ENCODE results near the gene PCDHGB3. TPM values are rescaled to one million over a fixed set of nuclear protein-coding genes. Genes with fewer than 3 reads are reported as not detected.
"Not testable (repeated sequence)": the region's sequence is repeated elsewhere in the genome, so short reads cannot be mapped to it uniquely, and the experiment has no call there.

Gene PCDHGB3
- total RNA-seq, result under 1 TPM; 0.71 to 0.81 TPM

DNA sequence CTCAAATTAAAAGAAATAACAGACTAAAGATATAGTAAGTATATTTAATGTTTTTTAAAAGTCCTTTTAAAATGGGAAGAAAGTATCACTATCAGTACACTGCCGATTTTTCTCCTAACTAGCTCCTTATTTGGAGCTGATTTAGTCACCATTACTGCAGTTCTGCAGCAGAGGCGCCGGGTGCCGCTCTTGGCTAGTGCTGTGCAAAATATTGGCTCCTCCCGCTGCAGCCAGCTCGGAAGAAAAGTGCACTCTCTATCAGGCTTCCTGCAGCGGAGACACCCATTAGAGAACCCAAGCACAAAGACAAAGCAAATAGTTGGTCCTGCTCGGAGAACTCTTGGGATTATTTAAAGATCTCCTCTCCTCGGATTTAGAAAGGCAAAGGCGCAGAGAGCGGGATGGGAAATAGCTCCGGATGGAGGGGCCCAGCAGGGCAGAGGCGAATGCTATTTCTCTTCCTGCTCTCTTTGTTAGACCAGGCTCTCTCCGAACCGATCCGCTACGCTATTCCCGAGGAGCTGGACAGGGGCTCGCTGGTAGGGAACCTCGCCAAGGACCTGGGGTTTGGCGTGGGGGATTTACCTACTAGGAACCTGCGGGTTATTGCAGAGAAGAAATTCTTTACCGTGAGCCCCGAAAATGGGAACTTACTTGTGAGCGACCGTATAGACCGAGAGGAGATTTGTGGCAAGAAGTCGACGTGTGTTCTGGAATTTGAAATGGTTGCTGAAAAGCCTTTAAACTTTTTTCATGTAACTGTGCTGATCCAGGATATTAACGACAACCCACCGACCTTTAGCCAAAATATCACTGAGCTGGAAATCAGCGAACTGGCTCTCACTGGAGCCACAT lies at the start of gene PCDHGB3:
Gene PCDHGB3 (plus strand): TSS at position 249 of the 855 bp plus-strand sequence. CDS start 153 bp downstream, at position 402.
- Mint-ChIP-seq H3K4me1 (ENCODE audit: low read depth in 2 of 2) (peaks cover 4 to 8% of the 10 kb centered on the region in 2 donors), H3K9me3 (peaks cover 6% of the 10 kb centered on the region), H3K4me3 (peak within 1 kb of the TSS; percentile 80), H3K27ac (no peak within 1 kb of the TSS), H3K36me3 (peaks cover 18% of the 10 kb centered on the region), H3K27me3 (peaks cover 47 to 63% of the 10 kb centered on the region in 2 donors)
- peak in 1 of 2 donors; percentile 44 for ATAC-seq
- DNase-seq (ENCODE audit: low spot score), result no peak

DNA sequence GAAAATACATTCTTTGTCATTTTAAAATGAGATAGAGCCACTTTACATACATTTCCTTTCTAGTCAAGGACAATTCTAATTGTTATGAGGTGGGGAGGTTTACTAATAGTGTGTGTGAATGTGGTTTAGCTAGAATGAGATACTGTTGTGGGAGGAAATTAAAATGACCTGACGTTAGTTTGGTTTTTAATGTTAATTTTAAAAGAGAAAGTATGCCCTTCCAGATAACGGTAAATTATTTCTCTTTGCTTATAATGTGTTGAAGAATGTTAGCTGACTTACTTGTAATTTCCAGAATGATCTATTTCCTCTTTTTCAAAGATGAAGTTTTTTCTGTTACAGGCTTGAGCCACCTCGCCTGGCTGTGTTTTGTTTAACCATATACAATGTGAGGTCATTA lies 47.8 kb upstream of the PCDHGB3 start:
- Mint-ChIP-seq H3K27ac (peak overlapping the region; percentile 99 to 100), H3K4me3 (peak overlapping the region; percentile 38), H3K27me3 (peaks cover 8 to 21% of the 10 kb centered on the region in 2 donors), H3K4me1 (ENCODE audit: low read depth in 2 of 2) (peaks cover 37 to 40% of the 10 kb centered on the region in 2 donors), H3K9me3 (peaks cover 19% of the 10 kb centered on the region), H3K36me3 (peaks cover 46% of the 10 kb centered on the region)
- DNase-seq (ENCODE audit: low spot score) (no peak), ATAC-seq (no peak)

DNA sequence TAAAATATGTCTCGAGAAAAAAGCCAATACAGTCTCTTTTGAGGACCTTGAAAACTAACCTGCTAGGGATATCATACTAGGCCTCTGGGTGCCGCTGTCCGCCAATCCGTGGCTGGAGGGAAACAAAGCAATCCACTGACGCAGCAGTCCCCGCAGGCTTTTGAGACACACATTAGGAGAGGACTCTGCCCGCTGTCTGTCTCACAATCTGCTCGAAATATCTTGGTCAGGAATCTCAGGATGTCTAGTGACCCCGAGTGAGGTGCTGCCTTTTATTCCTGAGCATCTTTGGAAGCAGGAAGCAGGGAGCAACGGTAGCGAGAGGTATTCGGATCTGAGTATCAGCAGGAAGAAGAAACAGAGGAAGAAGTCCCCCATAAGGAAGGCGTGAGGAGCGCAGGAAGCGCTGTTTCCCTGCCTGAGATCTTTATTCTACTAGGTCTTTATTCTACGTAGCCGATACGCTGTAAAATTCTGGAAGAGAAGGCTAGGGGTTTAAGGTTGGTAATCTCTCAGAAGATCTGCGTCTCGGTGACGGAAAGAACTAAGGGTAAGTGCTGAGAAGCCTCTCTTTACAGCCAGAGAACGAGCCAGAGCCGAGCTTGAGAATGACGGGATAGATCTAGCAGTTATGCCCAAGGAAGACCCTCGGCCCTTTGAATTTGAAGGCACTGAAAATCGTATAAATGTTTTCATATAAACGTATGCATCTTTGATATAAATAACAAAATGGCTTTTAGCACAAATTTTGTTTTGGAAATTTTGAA lies 43.8 kb upstream of the PCDHGB3 start:
- peak; percentile 67 for DNase-seq (ENCODE audit: low spot score)
- peak; percentile 74 to 84 for ATAC-seq
- Mint-ChIP-seq H3K27ac (peak overlapping the region in 1 of 2 donors; percentile 84), H3K27me3 (peaks cover 18 to 41% of the 10 kb centered on the region in 2 donors), H3K4me1 (ENCODE audit: low read depth in 2 of 2) (peaks cover 7 to 9% of the 10 kb centered on the region in 2 donors), H3K36me3 (peaks cover 14% of the 10 kb centered on the region), H3K9me3 (peaks cover 4% of the 10 kb centered on the region), H3K4me3 (peak overlapping the region; percentile 83)

DNA sequence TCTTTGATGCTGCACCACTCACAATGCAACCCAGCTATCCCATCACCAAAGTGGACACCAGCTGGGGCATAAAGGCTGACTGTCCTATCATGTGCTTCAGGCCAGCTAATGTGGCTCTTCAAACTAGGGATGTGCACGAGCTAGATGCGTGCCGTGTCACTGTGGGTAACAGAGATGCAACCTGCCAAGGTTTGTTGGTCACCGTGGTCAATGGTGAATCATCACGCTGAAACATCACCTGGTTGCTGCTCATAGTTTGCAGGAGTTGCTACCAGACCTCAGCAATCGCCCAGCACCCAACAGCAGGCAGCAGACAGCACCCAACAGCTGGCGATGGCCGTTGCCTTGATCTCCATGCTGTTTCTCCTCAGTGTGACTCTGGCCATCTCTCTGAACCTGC lies 41.8 kb upstream of the PCDHGB3 start:
- Mint-ChIP-seq H3K27ac (no peak overlapping the region), H3K27me3 (peaks cover 31 to 55% of the 10 kb centered on the region in 2 donors), H3K4me1 (ENCODE audit: low read depth in 2 of 2) (peaks cover 4% of the 10 kb centered on the region in 2 donors), H3K9me3 (peaks cover 3% of the 10 kb centered on the region), H3K36me3 (peaks cover 11% of the 10 kb centered on the region), H3K4me3 (no peak overlapping the region)
- no peak for DNase-seq (ENCODE audit: low spot score)
- ATAC-seq, result peak in 1 of 2 donors; percentile 27

DNA sequence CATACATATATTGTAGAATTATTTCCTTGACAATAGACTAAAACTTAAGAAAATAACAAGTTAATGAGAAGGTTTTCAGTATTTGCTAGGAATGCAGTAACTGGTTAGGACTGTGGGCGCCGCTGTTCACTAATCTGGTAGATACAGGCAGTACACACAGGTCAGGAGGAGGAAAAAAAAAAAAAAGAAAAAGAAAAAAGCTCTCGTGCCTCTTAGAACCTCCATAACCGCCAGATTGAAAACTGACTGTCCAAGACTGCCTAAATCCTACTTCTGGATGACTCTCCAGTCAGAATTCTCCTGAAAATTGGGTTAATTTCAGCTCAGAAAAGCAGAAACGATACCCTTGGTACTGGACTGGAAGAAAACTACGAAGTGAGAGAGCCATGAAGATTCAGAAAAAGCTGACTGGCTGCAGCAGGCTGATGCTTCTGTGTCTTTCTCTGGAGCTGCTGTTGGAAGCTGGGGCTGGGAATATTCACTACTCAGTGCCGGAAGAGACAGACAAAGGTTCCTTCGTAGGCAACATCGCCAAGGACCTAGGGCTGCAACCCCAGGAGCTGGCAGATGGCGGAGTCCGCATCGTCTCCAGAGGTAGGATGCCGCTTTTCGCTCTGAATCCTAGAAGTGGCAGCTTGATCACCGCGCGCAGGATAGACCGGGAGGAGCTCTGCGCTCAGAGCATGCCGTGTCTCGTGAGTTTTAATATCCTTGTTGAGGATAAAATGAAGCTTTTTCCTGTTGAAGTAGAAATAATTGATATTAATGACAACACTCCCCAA lies 39.6 kb upstream of the PCDHGB3 start, which contains the start of gene PCDHGA1:
Gene PCDHGA1 (plus strand): TSS at position 216 of the 782 bp plus-strand sequence.
- H3K27me3 Mint-ChIP-seq, result peaks cover 41 to 71% of the 10 kb centered on the region in 2 donors
- peaks cover 19% of the 10 kb centered on the region for H3K36me3 Mint-ChIP-seq
- no peak for DNase-seq (ENCODE audit: low spot score)
- peaks cover 4 to 6% of the 10 kb centered on the region in 2 donors for H3K4me1 Mint-ChIP-seq (ENCODE audit: low read depth in 2 of 2)
- H3K9me3 Mint-ChIP-seq, result peaks cover 9% of the 10 kb centered on the region
- no peak within 1 kb of the TSS for H3K27ac Mint-ChIP-seq
- H3K4me3 Mint-ChIP-seq, result no peak within 1 kb of the TSS
- ATAC-seq, result no peak

DNA sequence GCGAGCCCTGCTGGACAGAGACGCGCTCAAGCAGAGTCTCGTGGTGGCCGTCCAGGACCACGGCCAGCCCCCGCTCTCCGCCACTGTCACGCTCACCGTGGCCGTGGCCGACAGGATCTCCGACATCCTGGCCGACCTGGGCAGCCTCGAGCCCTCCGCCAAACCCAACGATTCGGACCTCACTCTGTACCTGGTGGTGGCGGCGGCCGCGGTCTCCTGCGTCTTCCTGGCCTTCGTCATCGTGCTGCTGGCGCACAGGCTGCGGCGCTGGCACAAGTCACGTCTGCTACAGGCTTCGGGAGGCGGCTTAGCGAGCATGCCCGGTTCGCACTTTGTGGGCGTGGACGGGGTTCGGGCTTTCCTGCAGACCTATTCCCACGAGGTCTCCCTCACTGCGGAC lies 37.5 kb upstream of the PCDHGB3 start:
- Mint-ChIP-seq H3K9me3 (peaks cover 18% of the 10 kb centered on the region), H3K36me3 (peaks cover 17% of the 10 kb centered on the region), H3K27me3 (peaks cover 52 to 73% of the 10 kb centered on the region in 2 donors)
- not testable (repeated sequence) for H3K27ac Mint-ChIP-seq; ATAC-seq; H3K4me3 Mint-ChIP-seq; H3K4me1 Mint-ChIP-seq (ENCODE audit: low read depth in 2 of 2); DNase-seq (ENCODE audit: low spot score)

DNA sequence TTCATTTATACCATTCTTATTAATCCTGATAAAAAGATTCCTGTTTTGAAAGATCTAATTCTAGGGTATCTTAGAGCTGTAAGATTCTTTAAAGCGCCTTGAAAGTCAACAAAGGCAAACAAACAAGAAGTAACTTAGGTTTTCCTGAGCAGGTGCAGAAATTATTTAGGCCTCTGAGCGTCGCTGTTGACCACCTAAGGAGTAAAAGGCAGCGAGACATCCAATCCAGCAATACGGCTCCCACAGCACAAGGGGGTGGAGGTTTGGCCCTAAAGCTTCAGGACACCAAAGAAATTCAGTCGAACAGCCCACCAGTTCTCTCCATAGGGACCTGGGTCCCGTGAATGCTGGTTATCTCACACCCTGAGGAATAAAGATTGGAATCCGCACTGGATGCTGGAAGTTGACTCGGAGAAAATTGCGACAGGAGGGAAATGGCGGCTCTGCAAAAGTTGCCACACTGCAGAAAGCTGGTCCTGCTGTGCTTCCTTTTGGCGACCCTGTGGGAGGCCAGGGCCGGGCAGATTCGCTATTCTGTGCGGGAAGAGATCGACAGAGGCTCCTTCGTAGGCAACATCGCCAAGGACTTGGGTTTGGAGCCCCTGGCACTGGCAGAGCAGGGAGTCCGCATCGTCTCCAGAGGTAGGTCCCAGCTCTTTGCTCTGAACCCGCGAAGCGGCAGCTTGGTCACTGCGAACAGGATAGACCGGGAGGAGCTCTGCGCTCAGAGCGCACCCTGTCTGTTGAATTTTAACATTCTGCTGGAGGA lies 31.3 kb upstream of the PCDHGB3 start, which contains the start of gene PCDHGA2:
Gene PCDHGA2 (plus strand): TSS at position 223 of the 769 bp plus-strand sequence.
- Mint-ChIP-seq H3K27me3 (peaks cover 59 to 87% of the 10 kb centered on the region in 2 donors), H3K4me1 (ENCODE audit: low read depth in 2 of 2) (peaks cover 0 to 2% of the 10 kb centered on the region in 2 donors), H3K36me3 (peaks cover 29% of the 10 kb centered on the region), H3K9me3 (peaks cover 27% of the 10 kb centered on the region), H3K27ac (no peak within 1 kb of the TSS), H3K4me3 (no peak within 1 kb of the TSS)
- ATAC-seq (no peak), DNase-seq (ENCODE audit: low spot score) (no peak)

DNA sequence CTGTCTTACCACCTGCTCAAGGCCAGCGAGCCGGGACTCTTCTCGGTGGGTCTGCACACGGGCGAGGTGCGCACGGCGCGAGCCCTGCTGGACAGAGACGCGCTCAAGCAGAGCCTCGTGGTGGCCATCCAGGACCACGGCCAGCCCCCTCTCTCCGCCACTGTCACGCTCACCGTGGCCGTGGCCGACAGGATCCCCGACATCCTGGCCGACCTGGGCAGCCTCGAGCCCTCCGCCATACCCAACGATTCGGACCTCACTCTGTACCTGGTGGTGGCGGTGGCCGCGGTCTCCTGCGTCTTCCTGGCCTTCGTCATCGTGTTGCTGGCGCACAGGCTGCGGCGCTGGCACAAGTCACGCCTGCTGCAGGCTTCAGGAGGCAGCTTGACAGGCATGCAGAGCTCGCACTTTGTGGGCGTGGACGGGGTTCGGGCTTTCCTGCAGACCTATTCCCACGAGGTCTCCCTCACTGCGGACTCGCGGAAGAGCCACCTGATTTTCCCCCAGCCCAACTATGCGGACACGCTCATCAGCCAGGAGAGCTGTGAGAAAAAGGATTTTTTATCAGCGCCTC lies 29.2 kb upstream of the PCDHGB3 start:
- peaks cover 55 to 81% of the 10 kb centered on the region in 2 donors for H3K27me3 Mint-ChIP-seq

DNA sequence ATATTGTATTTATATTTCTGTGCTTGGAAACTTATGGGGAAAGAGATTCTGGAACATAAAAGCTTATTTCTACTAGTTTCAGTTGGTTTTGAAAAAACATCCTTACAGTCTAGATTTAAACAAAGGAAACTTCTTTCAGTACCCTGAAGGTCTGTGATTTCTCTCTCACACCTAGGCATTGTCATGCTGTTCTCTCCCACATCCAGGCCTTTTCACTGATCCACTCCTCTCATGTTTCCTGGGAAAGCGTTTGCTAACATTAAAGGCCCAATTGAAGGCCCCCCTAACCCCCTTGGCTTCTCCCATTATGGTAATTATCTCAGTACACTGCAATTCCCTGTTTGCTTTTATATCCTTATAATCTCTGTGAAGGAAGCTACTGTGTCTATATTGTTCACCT lies 27.3 kb upstream of the PCDHGB3 start:
- Mint-ChIP-seq H3K36me3 (peaks cover 37% of the 10 kb centered on the region), H3K9me3 (peaks cover 22% of the 10 kb centered on the region), H3K27me3 (peaks cover 48 to 79% of the 10 kb centered on the region in 2 donors)

More for the DNA sequence above, 29.2 kb upstream of the PCDHGB3 start:
- H3K4me1 Mint-ChIP-seq (ENCODE audit: low read depth in 2 of 2); H3K4me3 Mint-ChIP-seq; H3K27ac Mint-ChIP-seq; DNase-seq (ENCODE audit: low spot score); ATAC-seq: not testable (repeated sequence)
- H3K9me3 Mint-ChIP-seq, result peaks cover 25% of the 10 kb centered on the region
- H3K36me3 Mint-ChIP-seq, result peaks cover 32% of the 10 kb centered on the region

DNA sequence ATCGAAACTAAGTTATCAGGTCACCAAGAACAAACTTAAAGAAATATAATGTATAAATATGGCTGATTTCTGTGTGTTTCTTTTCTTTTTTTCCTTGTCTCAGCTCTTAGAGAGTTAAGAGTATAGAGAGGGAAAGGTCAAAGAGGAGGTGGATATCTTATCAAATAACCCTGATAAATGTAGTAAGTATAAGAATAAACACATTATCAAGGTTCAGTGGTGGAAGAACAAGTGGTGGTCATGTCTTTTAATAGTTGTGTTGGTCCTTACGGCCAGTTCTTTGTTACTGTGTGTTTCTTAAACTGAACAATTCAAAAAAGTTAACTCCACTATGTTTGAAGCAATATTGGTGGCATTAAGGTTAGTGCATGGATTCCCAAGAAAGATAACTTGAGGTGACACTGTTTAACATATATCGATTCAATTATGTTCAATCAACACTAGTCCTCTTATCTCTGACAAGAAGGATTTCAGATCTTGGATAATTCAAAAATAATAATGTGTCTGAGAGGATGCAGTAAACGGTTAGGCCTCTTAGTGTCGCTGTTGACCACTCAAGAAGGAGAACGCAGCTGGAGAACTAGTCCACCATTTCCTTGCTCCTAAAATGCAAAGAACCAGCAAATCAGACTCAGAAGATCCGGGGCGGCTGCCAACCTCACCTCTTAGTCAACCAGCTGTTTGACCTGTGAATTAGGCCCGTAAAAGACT lies 26.6 kb upstream of the PCDHGB3 start, which contains the start of gene PCDHGA3:
Gene PCDHGA3 (plus strand): TSS at position 588 of the 711 bp plus-strand sequence. CDS start 205 bp downstream, outside the sequence.
- H3K36me3 Mint-ChIP-seq, result peaks cover 30% of the 10 kb centered on the region
- no peak for ATAC-seq
- H3K4me3 Mint-ChIP-seq, result peak within 1 kb of the TSS; percentile 47
- no peaks in the 10 kb centered on the region for H3K4me1 Mint-ChIP-seq (ENCODE audit: low read depth in 2 of 2)
- peaks cover 42 to 79% of the 10 kb centered on the region in 2 donors for H3K27me3 Mint-ChIP-seq
- H3K27ac Mint-ChIP-seq, result no peak within 1 kb of the TSS
- DNase-seq (ENCODE audit: low spot score), result no peak
- peaks cover 17% of the 10 kb centered on the region for H3K9me3 Mint-ChIP-seq

More for the DNA sequence above, 27.3 kb upstream of the PCDHGB3 start:
- Mint-ChIP-seq H3K4me1 (ENCODE audit: low read depth in 2 of 2) (no peaks in the 10 kb centered on the region), H3K4me3 (no peak overlapping the region), H3K27ac (no peak overlapping the region)
- DNase-seq (ENCODE audit: low spot score) (no peak), ATAC-seq (no peak)

DNA sequence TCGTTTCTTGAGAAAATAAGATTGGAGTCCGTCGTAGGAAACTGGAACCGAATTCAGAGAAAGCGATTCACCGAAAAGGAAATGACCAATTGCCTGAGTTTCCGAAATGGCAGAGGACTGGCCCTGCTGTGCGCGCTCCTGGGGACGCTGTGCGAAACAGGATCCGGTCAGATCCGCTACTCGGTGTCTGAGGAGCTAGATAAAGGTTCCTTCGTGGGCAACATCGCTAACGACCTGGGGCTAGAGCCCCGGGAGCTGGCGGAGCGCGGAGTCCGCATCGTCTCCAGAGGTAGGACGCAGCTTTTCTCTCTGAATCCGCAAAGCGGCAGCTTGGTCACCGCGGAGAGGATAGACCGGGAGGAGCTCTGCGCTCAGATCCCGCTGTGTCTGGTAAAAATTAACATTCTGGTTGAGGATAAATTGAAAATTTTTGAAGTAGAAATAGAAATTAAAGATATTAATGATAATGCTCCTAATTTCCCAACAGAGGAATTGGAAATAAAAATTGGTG lies 26.0 kb upstream of the PCDHGB3 start:
- DNase-seq (ENCODE audit: low spot score) (no peak), ATAC-seq (no peak)
- no peak overlapping the region for H3K27ac Mint-ChIP-seq
- peaks cover 27% of the 10 kb centered on the region for H3K36me3 Mint-ChIP-seq
- H3K27me3 Mint-ChIP-seq, result peaks cover 42 to 79% of the 10 kb centered on the region in 2 donors
- H3K9me3 Mint-ChIP-seq, result peaks cover 14% of the 10 kb centered on the region
- peak overlapping the region; percentile 47 for H3K4me3 Mint-ChIP-seq
- H3K4me1 Mint-ChIP-seq (ENCODE audit: low read depth in 2 of 2), result no peaks in the 10 kb centered on the region

Data from natural killer cell treated with Interleukin-12 subunit alpha and Interleukin-12 subunit beta and Interleukin-15 and Interleukin-18, amount 100 ng/mL, for 72 hours (primary cell).